GM18502 (cell line): ENCODE data around the gene CLECL1.

Source experiments
- ATAC-seq: cut with Tn5 transposase; IDR thresholded peaks from one replicate; pipeline ENCODE4 v1.9.1; 2021; ENCODE audit warnings: mild to moderate bottlenecking; ENCODE audit not compliant: unreplicated experiment, poor library complexity

The CLECL1 gene

GRCh38 chr12:9732921-9733461 is at the start of gene CLECL1:
Gene CLECL1 (minus strand): TSS chr12:9733097.
- peak; percentile 53 for ATAC-seq

- no peak for ATAC-seq
Measured at GRCh38 chr12:9781360-9781759, 48.5 kb upstream of the CLECL1 start.

- no peak for ATAC-seq
Measured at GRCh38 chr12:9779209-9779608, 46.3 kb upstream of the CLECL1 start.

- no peak for ATAC-seq
Measured at GRCh38 chr12:9776781-9777180, 43.9 kb upstream of the CLECL1 start.

- ATAC-seq = no peak
Measured at GRCh38 chr12:9773216-9773877, 40.5 kb upstream of the CLECL1 start.

- no peak for ATAC-seq
Measured at GRCh38 chr12:9763025-9763424, 30.1 kb upstream of the CLECL1 start.

- ATAC-seq = no peak
Measured at GRCh38 chr12:9762369-9762768, 29.5 kb upstream of the CLECL1 start.

GRCh38 chr12:9761419-9761781 is 28.5 kb upstream of the CLECL1 start:
- ATAC-seq = no peak

GRCh38 chr12:9760699-9761418 is 28.0 kb upstream of the CLECL1 start, which contains the start of gene CD69:
Gene CD69 (minus strand): TSS chr12:9760901. CDS start chr12:9760820, 81 bp downstream.
- peak; percentile 47 for ATAC-seq

- ATAC-seq = no peak
Measured at GRCh38 chr12:9760120-9760519, 27.2 kb upstream of the CLECL1 start.

GRCh38 chr12:9759694-9760093 is 26.8 kb upstream of the CLECL1 start:
- ATAC-seq = no peak

- no peak for ATAC-seq
Measured at GRCh38 chr12:9758119-9758518, 25.2 kb upstream of the CLECL1 start.

- ATAC-seq = no peak
Measured at GRCh38 chr12:9757433-9758025, 24.6 kb upstream of the CLECL1 start.

- ATAC-seq = no peak
Measured at GRCh38 chr12:9756706-9757105, 23.8 kb upstream of the CLECL1 start.

GRCh38 chr12:9756170-9756569 is 23.3 kb upstream of the CLECL1 start:
- no peak for ATAC-seq

- ATAC-seq = no peak
Measured at GRCh38 chr12:9755567-9755966, 22.7 kb upstream of the CLECL1 start.

GRCh38 chr12:9755035-9755434 is 22.1 kb upstream of the CLECL1 start:
- no peak for ATAC-seq

- no peak for ATAC-seq
Measured at GRCh38 chr12:9754099-9754927, 21.4 kb upstream of the CLECL1 start.

GRCh38 chr12:9753498-9753897 is 20.6 kb upstream of the CLECL1 start:
- ATAC-seq = no peak

GRCh38 chr12:9753073-9753472 is 20.2 kb upstream of the CLECL1 start:
- no peak for ATAC-seq
